ENCODE measurements around the gene RASL11A. TPM values are rescaled to one million over a fixed set of nuclear protein-coding genes. Genes with fewer than 3 reads are reported as not detected.
"Not testable (repeated sequence)": the region's sequence is repeated elsewhere in the genome, so short reads cannot be mapped to it uniquely, and the experiment has no call there.

RASL11A gene
- total RNA-seq, 1 donor from 2014 or later, result 2.1 TPM

- no peak overlapping the region for H3K27ac Mint-ChIP-seq (ENCODE audit: unreplicated experiment)
- H3K4me3 Mint-ChIP-seq (ENCODE audit: unreplicated experiment), result no peak overlapping the region
- no peaks in the 10 kb centered on the region for H3K36me3 Mint-ChIP-seq (ENCODE audit: low read depth, unreplicated experiment)
- TF ChIP-seq CTCF (IDR thresholded peaks at IDR 0.05; ENCODE audit: unreplicated experiment), result no peak
- DNase-seq (ENCODE audit: low spot score), result no peak
- no peaks in the 10 kb centered on the region for H3K9me3 Mint-ChIP-seq (ENCODE audit: unreplicated experiment)
- peaks cover 2% of the 10 kb centered on the region for H3K27me3 Mint-ChIP-seq (ENCODE audit: unreplicated experiment)
- no peaks in the 10 kb centered on the region for H3K4me1 Mint-ChIP-seq (ENCODE audit: unreplicated experiment)
Observed at GRCh38 chr13:27295660-27296059, 25.0 kb downstream of the RASL11A start.

- Mint-ChIP-seq H3K27ac (ENCODE audit: unreplicated experiment) (no peak overlapping the region), H3K9me3 (ENCODE audit: unreplicated experiment) (no peaks in the 10 kb centered on the region), H3K27me3 (ENCODE audit: unreplicated experiment) (peaks cover 2% of the 10 kb centered on the region), H3K36me3 (ENCODE audit: low read depth, unreplicated experiment) (no peaks in the 10 kb centered on the region), H3K4me3 (ENCODE audit: unreplicated experiment) (no peak overlapping the region), H3K4me1 (ENCODE audit: unreplicated experiment) (no peaks in the 10 kb centered on the region)
- no peak for TF ChIP-seq CTCF (IDR thresholded peaks at IDR 0.05; ENCODE audit: unreplicated experiment)
- no peak for DNase-seq (ENCODE audit: low spot score)
Observed at GRCh38 chr13:27296496-27296895, 25.9 kb downstream of the RASL11A start.

GRCh38 chr13:27298849-27299248, 28.2 kb downstream of the RASL11A start:
- no peak for DNase-seq (ENCODE audit: low spot score)
- Mint-ChIP-seq H3K36me3 (ENCODE audit: low read depth, unreplicated experiment) (no peaks in the 10 kb centered on the region), H3K9me3 (ENCODE audit: unreplicated experiment) (no peaks in the 10 kb centered on the region), H3K27me3 (ENCODE audit: unreplicated experiment) (no peaks in the 10 kb centered on the region), H3K27ac (ENCODE audit: unreplicated experiment) (no peak overlapping the region), H3K4me1 (ENCODE audit: unreplicated experiment) (no peaks in the 10 kb centered on the region), H3K4me3 (ENCODE audit: unreplicated experiment) (no peak overlapping the region)
- TF ChIP-seq CTCF (IDR thresholded peaks at IDR 0.05; ENCODE audit: unreplicated experiment), result no peak

GRCh38 chr13:27300406-27300805, 29.8 kb downstream of the RASL11A start:
- not testable (repeated sequence) for DNase-seq (ENCODE audit: low spot score); H3K9me3 Mint-ChIP-seq (ENCODE audit: unreplicated experiment); H3K27me3 Mint-ChIP-seq (ENCODE audit: unreplicated experiment); H3K4me1 Mint-ChIP-seq (ENCODE audit: unreplicated experiment); H3K36me3 Mint-ChIP-seq (ENCODE audit: low read depth, unreplicated experiment); H3K27ac Mint-ChIP-seq (ENCODE audit: unreplicated experiment); H3K4me3 Mint-ChIP-seq (ENCODE audit: unreplicated experiment)

GRCh38 chr13:27300941-27301586, 30.4 kb downstream of the RASL11A start:
- Mint-ChIP-seq H3K27me3 (ENCODE audit: unreplicated experiment) (no peaks in the 10 kb centered on the region), H3K36me3 (ENCODE audit: low read depth, unreplicated experiment) (no peaks in the 10 kb centered on the region), H3K9me3 (ENCODE audit: unreplicated experiment) (no peaks in the 10 kb centered on the region), H3K4me1 (ENCODE audit: unreplicated experiment) (no peaks in the 10 kb centered on the region), H3K4me3 (ENCODE audit: unreplicated experiment) (no peak overlapping the region), H3K27ac (ENCODE audit: unreplicated experiment) (no peak overlapping the region)
- DNase-seq (ENCODE audit: low spot score), result no peak
- TF ChIP-seq CTCF (IDR thresholded peaks at IDR 0.05; ENCODE audit: unreplicated experiment), result no peak
